ENCODE results near the gene SLC6A5.
A peak's percentile ranks its signal among the peaks of the same experiment; 100 is the strongest.

Gene SLC6A5

GRCh38 chr11:20596205-20597153 lies 2.9 kb upstream of the SLC6A5 start:
- no peak for DNase-seq (ENCODE audit: low read depth)

DNA sequence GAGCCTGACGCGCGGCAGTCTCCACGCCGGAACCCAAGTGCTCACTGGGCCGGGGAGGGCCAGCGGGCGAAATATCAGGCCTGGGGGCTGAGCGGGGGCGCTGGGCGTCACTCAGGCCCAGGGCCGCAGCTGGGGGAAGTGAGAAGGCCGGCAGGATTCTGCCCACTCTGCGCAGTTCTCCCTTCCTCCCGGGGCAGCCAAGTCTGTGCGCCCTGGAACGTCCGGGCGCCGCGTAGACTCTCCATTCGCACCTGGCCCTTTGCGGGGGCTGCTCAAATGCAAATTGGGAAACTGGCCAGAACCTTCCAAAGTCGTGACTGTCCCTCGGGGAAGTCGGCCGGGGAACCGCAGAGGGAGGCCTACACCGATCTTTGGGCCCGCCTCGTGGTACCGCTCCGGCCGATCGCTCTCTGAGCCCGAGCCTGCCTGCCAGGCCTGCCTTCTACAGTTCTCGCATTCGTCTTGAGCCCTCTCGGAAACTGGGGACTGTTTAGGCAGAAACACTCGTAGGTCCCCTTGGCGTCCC lies 2.2 kb upstream of the SLC6A5 start:
- no peak for DNase-seq (ENCODE audit: low read depth)

GRCh38 chr11:20597680-20598484 lies 1.5 kb upstream of the SLC6A5 start:
- DNase-seq (ENCODE audit: low read depth), result no peak

GRCh38 chr11:20598492-20598891 lies 916 bp upstream of the SLC6A5 start:
- DNase-seq (ENCODE audit: low read depth), result no peak

DNA sequence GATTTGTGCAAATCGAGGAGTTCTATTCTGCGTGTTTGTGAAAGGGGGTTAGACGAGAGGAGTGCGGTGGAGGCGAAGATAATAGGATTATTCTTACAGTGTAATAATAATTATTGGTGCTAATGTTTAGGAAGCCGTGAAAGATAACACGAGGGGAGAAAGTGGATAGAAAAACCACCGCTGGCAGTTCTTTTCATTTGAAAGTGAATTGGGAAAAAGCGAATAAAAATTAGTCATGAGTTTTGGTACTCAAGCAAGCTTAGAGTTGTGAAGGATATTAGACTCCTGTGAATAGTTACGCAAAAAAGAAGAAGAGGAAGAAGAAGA lies 575 bp downstream of the SLC6A5 start:
- no peak for DNase-seq (ENCODE audit: low read depth)

DNA sequence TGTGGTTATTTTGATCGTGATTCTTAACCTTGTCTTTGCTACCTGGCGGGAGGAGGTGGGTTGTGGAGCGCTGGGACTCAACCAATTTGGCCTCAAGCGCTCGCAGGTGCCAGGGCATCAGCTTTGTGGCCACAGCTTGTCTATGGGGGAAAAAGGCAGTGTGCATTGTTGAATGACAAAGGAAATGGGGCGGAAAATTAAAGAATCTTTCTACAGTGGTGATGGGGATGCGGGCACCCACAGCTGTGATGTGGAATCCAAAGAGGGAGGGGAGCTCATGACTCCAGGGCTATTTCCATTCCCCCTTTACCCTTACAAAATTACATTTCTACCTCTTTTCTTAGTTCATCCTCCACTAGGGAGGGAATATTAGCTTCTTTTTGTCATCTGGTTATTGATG lies 1.1 kb downstream of the SLC6A5 start:
- DNase-seq (ENCODE audit: low read depth), result no peak

GRCh38 chr11:20601221-20601914 lies 2.0 kb downstream of the SLC6A5 start:
- DNase-seq (ENCODE audit: low read depth), result no peak

DNA sequence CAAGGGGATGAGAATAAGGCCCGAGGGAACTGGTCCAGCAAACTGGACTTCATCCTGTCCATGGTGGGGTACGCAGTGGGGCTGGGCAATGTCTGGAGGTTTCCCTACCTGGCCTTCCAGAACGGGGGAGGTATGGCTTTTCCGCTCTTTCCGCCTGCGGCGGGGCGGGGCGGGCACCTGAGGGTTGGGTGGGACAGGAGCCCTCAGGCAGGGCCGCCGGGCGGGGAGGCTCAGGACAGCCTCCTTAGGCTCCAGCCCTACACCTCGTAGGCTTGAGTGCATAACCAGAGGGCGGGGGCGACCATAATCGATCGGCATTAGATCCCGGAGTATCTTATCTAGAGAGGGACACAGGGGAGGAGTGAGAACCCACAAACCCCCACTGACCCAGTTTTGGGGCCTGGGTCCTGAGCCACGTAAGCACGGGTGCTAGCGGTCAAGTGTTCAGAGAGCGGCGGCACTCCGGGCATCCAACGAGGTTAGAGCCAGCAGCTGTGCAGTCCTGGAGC lies 4.9 kb downstream of the SLC6A5 start:
- no peak for DNase-seq (ENCODE audit: low read depth)

- no peak for DNase-seq (ENCODE audit: low read depth)
Observed at GRCh38 chr11:20604864-20605601, 5.6 kb downstream of the SLC6A5 start.

GRCh38 chr11:20605602-20606091 lies 6.2 kb downstream of the SLC6A5 start:
- DNase-seq (ENCODE audit: low read depth), result no peak

GRCh38 chr11:20608934-20609333 lies 9.5 kb downstream of the SLC6A5 start:
- DNase-seq (ENCODE audit: low read depth), result no peak

DNA sequence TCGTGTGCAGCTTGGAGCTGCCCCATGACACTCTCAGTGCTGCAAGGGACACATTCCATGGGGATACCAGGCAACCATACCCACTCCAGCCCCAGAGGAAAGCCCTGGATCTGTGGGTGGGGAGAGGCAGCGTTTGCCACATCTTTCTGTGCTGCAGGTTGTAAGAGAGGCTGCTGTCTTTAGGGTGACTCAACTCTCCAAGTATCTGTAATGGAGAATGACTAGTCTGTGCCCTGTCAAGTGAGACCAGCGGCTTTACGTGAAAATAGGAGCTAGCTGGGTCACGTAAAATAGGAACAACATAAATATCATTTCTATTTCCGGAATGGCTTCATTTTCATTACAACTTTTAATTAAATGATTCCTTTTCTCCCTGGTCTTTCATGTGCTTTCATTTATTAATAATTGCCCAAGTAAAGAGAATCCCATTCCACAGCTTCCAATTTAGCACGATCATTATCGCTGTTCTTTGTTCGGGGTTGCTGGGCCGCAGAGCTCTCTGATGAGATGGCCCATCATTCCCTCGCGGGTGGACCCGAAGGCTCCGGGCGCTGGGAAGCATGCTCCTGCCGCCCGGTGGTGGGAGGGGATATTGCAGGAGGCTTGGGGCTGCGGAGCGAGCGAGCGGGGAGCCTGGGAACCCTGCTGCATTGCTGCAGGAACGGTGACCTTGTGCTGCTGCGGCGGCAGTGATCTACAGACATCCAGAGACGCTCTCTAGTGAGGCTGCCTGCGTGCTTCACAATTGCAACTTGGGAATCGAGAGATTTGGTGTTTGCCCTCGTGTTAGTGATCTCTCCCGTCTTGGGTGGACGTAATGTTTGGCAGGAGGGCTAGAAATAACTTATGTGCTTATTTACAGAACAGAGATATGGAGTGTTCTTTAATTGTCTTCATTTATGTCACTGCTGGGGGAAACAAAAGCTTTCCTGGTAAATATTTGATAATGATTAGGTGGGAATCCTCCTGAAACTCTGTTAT lies 10.6 kb downstream of the SLC6A5 start:
- DNase-seq (ENCODE audit: low read depth), result peak; percentile 16

DNA sequence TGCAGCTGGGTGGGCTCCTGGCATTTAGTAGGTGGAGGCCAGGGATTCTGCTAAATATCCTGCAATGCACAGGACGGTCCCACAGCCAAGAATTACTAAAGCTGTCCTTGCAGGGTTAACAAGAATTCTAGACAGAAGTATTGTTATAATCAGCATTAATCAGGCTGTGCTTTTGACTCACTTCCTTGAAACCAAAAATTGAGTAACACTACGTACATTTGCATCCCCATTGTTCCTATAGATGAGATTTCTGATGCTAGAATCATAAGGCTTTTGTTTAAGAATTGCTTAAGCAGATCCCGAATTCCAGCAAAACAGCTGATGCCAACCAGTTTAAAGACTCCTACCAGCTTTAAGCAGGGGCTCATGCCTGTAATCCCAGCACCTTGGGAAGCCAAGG lies 11.4 kb downstream of the SLC6A5 start:
- no peak for DNase-seq (ENCODE audit: low read depth)

DNA sequence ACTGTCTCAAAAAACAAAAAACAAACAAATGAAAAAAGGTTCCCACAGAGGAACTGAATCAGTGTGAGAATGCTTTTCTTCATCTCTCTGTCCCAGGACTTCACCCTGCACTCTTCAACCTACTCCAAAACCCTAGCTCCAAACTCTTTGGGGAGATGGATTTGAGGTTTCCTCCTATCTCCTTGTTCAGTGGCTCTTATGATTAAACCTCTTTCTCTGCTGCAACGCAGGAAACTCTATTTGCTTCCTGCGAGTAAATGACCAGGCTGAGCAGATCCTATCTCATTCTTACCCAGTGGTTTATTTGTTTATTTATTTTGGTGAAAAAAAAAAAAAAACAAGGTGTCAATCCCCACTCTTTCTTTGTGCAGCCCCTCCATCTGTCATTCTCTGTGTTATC lies 12.0 kb downstream of the SLC6A5 start:
- no peak for DNase-seq (ENCODE audit: low read depth)

GRCh38 chr11:20611892-20612291 lies 12.5 kb downstream of the SLC6A5 start:
- no peak for DNase-seq (ENCODE audit: low read depth)

GRCh38 chr11:20612416-20612815 lies 13.0 kb downstream of the SLC6A5 start:
- no peak for DNase-seq (ENCODE audit: low read depth)

- no peak for DNase-seq (ENCODE audit: low read depth)
Observed at GRCh38 chr11:20616920-20617319, 17.5 kb downstream of the SLC6A5 start.

DNA sequence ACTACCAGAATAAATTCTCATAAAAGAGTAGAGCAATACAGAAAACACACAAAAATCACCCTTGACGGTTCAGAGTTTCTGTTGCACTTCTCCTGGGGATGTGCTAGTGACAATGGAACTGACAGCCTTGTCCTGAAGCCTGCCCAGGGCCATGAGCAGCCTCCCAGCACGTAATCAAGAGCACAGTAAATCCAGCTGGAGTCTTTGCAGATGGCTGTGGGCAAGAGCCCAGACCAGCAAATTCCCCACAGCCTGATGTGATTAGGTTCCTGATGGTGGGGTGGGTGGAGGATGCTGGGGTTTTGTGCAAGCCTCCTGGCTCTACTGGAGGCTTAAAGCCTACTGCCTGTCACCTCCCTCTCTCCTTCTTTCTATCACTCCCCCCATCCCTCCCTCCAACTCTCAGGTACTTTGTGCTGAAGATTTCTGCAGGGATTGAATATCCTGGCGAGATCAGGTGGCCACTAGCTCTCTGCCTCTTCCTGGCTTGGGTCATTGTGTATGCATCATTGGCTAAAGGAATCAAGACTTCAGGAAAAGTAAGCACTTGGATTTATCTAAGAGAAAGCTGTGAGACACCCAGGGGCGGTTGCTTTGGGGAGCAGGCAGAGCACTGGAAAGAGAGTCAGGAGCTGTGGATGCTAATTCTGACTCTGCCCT lies 18.1 kb downstream of the SLC6A5 start:
- no peak for DNase-seq (ENCODE audit: low read depth)

DNA sequence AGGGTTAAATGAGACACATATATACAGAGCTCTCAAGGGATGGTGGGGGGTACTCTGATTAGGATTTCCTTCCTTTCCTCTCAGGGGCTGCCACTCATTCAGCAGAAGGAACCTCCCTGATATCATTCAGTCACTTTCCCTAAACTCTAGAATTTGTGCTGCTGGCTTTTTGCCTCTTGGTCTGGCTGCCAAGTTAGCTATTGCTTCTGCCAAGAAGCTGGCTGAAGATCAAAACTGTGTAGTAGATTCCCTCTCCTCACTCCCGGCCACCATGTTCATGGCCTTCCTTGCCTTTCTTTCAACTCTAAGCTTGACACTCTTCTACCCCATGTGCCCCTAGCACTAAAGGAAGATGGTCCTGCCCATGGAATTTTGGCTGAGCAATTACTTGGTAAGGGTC lies 18.7 kb downstream of the SLC6A5 start:
- DNase-seq (ENCODE audit: low read depth), result no peak

GRCh38 chr11:20620988-20621387 lies 21.6 kb downstream of the SLC6A5 start:
- DNase-seq (ENCODE audit: low read depth), result no peak
